Measurements from ENCODE around the gene B3GNT4.

- no peak for TF ChIP-seq EZH2 (IDR thresholded peaks at IDR 0.05; ENCODE audit: borderline replicate concordance, insufficient read depth, low read length, poor library complexity, severe bottlenecking)
- no peak for TF ChIP-seq CTCF (IDR thresholded peaks at IDR 0.05; ENCODE audit: poor library complexity, severe bottlenecking)
- no peak for TF ChIP-seq TAF1 (IDR thresholded peaks at IDR 0.05; ENCODE audit: low read depth)
- TF ChIP-seq RAD21 (conservative IDR thresholded peaks at IDR 0.05) = no peak
These were observed 18.4 kb upstream of the B3GNT4 start for GRCh38 chr12:122185079-122185478.

Data from neural cell (in vitro differentiated cells).